WTC11 (cell line): Measurements from ENCODE around the gene PTPRN2.

ENCODE experiments used
- ATF2 ChIP-seq: sonication (generic); formaldehyde crosslinking; IDR thresholded peaks from 2 replicates; pipeline ENCODE4 v1.8.1; 2022; ENCODE audit warnings: low read depth, missing genetic modification reagents, borderline replicate concordance
- CREB1 ChIP-seq: sonication (generic); formaldehyde crosslinking; IDR thresholded peaks from 2 replicates; pipeline ENCODE4 v1.8.0; 2023; ENCODE audit warnings: mild to moderate bottlenecking, missing genetic modification reagents
- CTCF ChIP-seq: fragments of 200-600 bp; IDR thresholded peaks from 2 replicates; pipeline ENCODE4 v1.8.0; 2022; ENCODE audit warnings: antibody characterized with exemption
- ELF4 ChIP-seq: sonication (generic); formaldehyde crosslinking; IDR thresholded peaks from 2 replicates; pipeline ENCODE4 v1.8.1; 2022; ENCODE audit warnings: low read depth, mild to moderate bottlenecking, moderate library complexity, missing genetic modification reagents
- ESRRA ChIP-seq: sonication (generic); formaldehyde crosslinking; IDR thresholded peaks from 2 replicates; pipeline ENCODE4 v1.8.1; 2022; ENCODE audit warnings: mild to moderate bottlenecking, missing genetic modification reagents, borderline replicate concordance
- FOXP4 ChIP-seq: sonication (generic); formaldehyde crosslinking; IDR thresholded peaks from 2 replicates; pipeline ENCODE4 v1.8.0; 2022; ENCODE audit warnings: mild to moderate bottlenecking, missing genetic modification reagents
- KAT7 ChIP-seq: sonication (generic); formaldehyde crosslinking; IDR thresholded peaks from 2 replicates; pipeline ENCODE4 v1.8.1; 2023; ENCODE audit warnings: missing genetic modification reagents, mild to moderate bottlenecking, borderline replicate concordance
- MYBL2 ChIP-seq: sonication (generic); formaldehyde crosslinking; IDR thresholded peaks from 2 replicates; pipeline ENCODE4 v1.8.1; 2023; ENCODE audit warnings: mild to moderate bottlenecking, moderate library complexity, missing genetic modification reagents
- NFE2L1 ChIP-seq: sonication (generic); formaldehyde crosslinking; IDR thresholded peaks from 2 replicates; pipeline ENCODE4 v1.8.1; 2023; ENCODE audit warnings: missing genetic modification reagents
- NFYB ChIP-seq: sonication (generic); formaldehyde crosslinking; conservative IDR thresholded peaks from 2 replicates; pipeline ENCODE4 v1.8.0; 2022; ENCODE audit warnings: low read depth, missing genetic modification reagents
- TP53 ChIP-seq: sonication (generic); formaldehyde crosslinking; IDR thresholded peaks from 2 replicates; pipeline ENCODE4 v1.8.1; 2023; ENCODE audit warnings: mild to moderate bottlenecking, missing genetic modification reagents
- ZNF317 ChIP-seq: sonication (generic); formaldehyde crosslinking; IDR thresholded peaks from 2 replicates; pipeline ENCODE4 v1.8.1; 2023; ENCODE audit warnings: low read depth, mild to moderate bottlenecking, moderate library complexity, missing genetic modification reagents, borderline replicate concordance
- ZNF416 ChIP-seq: fragments of 250-450 bp; sonication (Bioruptor Pico); IDR thresholded peaks from 2 replicates; pipeline ENCODE4 v1.9.0; 2021; ENCODE audit warnings: mild to moderate bottlenecking, inconsistent platforms
- ZNF532 ChIP-seq: fragments of 250-450 bp; sonication (Bioruptor Pico); IDR thresholded peaks from 2 replicates; pipeline ENCODE4 v1.9.0; 2021; ENCODE audit warnings: mild to moderate bottlenecking, borderline replicate concordance

GRCh38 chr7:158074896-158075632, 512.6 kb downstream of the PTPRN2 start:
- no peak for TF ChIP-seq CTCF
- TF ChIP-seq KAT7 (CRISPR knock-in tag) = no peak
- TF ChIP-seq ESRRA = no peak
- no peak for TF ChIP-seq ELF4 (CRISPR knock-in tag)
- TF ChIP-seq FOXP4 (CRISPR knock-in tag) = no peak
- no peak for TF ChIP-seq TP53
- TF ChIP-seq NFYB (CRISPR knock-in tag) = no peak
- TF ChIP-seq MYBL2 = no peak
- TF ChIP-seq NFE2L1 (CRISPR knock-in tag) = no peak
- TF ChIP-seq ZNF416 (CRISPR knock-in tag) = no peak
- TF ChIP-seq ATF2 (CRISPR knock-in tag) = no peak
- no peak for TF ChIP-seq CREB1 (CRISPR knock-in tag)
- no peak for TF ChIP-seq ZNF317 (CRISPR knock-in tag)
- TF ChIP-seq ZNF532 (CRISPR knock-in tag) = no peak
